8988T (cell line): ENCODE results near the gene CDNF.
"Not testable (repeated sequence)": the region's sequence is repeated elsewhere in the genome, so short reads cannot be mapped to it uniquely, and the experiment has no call there.

Source experiments
- DNase-seq: peaks from one replicate; pipeline ENCODE4 v3.0.0; 2011

CDNF gene

DNA sequence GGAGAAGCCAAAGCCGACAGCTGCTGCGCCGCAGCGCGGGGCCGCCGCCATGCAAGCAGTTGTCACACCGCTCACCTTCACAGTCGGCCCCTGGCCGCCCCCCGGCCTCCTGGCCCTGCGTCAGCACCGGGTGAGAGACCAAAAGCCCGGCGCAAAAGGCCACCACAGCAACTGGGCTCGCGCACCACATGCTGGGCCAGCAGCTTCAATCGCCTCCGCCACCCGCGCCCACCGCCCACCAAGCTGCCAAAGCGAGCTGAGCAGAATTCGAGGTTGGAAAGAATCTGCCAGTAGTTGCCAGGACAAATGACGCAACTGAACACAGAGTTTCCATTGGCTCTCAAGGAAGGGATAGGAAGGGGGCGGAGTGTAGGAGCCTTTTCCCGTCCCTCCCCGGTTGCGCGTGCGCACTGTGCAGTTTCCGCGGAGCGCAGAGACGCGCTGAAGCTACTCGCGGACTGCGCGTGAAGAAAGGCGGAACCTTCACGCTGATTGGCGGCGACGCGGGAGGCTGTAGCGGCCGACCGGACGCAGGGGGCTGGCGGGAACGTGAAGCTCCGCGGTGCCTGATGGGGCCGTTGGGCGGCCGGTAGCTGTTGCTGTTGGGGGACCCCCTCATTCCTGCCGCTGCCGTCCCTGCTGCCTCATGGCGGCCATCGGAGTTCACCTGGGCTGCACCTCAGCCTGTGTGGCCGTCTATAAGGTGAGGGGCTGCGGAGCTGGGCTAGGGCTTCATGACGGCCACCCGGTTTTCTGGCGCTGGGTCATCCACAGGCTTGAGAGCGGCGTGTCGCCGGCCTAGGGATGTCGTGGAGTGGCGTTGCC, at the start of gene CDNF, which contains the start of the genes HSPA14 and MSANTD7:
TSS of gene CDNF (minus strand) at position 281 of the 825 bp plus-strand sequence. CDS start at position 190, 91 bp downstream.
TSS of gene HSPA14 (plus strand) at position 550 of the 825 bp plus-strand sequence. CDS start at position 647, 97 bp downstream.
TSS of gene MSANTD7 (plus strand) at position 550 of the 825 bp plus-strand sequence. CDS start 3,979 bp downstream, outside the sequence.
- peak; percentile 77 for DNase-seq

- DNase-seq = no peak
Observed at GRCh38 chr10:14884082-14884481, 46.2 kb upstream of the CDNF start.

GRCh38 chr10:14880229-14880628, 42.4 kb upstream of the CDNF start:
- DNase-seq = no peak

DNA sequence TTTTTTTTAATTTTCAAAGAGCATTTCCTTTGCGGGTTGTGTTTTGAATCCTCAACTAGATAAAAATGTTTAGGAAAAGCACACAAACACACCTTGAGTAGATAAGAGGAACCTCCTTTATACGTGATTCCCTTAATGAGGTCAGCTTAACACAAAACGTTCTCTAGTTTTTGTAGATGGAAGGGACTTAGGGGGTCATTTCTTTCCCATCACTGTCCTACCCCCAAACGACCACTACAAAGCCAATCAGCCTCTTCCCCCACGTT, 42.0 kb upstream of the CDNF start:
- DNase-seq = no peak

DNA sequence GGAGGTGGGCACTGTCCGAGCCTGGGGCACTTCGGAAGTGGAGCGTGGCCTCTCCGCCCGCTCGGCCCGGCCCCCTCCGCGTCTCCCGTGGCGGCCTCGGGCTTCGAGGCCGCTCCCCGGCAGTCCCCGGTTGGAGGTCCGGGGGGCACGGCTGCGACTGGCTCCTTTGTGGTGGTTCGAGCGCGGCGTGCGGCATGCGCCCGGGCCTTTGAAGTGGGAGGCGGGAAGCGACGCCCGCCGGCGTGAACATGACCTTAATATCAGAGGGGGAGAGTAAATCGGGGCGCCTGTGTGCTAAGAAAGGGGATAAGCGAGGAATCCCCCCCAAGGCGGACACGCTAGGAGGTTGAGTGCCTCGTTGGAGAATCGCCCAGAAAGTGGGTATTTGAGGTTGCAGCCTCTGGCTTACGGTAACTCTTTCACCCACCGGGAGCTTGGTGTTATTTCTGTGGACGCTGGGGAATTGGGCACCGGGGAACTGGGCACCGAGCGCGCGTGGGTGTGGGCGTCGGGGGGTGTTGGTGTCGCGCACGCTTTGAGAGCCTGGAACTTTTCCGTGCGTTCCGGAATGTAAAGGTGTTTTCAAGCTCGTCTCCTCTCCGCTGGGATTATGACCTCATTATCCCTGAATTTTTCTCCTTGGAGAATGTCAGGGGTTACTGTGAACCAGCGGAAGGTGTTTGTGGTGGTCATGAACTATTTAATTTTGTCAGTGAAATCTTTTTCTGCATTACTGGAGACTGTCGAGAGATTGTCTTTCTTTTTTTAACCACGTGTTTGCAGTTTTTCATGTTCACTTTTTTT, 41.5 kb upstream of the CDNF start:
- peak; percentile 41 for DNase-seq

DNA sequence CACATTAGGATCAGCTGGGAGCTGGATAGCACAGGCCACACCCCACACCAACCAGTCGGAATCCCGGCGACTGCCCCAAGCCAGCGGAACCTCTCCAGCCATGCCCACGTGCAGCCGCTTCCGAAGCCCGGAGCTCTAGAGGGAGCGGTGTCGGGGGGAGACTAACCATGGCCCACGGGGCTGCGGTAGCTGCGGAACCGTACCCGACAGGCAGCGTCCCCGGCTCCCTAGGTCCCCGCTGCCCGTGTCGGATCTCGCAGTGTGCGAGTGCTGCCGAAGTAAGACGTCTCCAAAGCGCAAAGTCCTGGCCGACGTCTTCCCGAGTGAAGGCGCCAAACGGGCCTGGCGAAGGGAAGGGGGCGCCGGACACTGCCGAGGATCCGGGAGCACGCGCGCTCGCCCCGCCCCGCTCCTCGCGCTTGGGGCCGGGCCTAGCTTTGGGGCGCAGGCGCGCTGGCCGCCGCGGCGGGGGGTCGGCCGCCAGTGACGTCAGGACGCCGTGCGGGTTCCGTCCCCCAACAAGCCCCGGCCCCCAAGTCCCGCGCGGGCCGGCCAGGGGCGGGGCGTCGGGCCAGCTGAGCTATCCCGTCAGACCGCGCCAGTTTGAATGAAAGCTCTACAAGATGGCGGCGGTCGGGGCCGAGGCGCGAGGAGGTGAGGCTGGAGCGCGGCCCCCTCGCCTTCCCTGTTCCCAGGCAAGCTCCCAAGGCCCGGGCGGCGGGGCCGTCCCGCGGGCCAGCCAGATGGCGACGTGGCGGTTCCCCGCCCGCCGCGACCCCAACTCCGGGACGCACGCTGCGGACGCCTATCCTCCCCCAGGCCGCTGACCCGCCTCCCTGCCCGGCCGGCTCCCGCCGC, 40.7 kb upstream of the CDNF start, which contains the start of gene SUV39H2:
TSS of gene SUV39H2 (plus strand) at position 601 of the 858 bp plus-strand sequence. CDS start at position 624, 23 bp downstream.
- peak; percentile 97 for DNase-seq

- no peak for DNase-seq
Observed at GRCh38 chr10:14876764-14877163, 38.9 kb upstream of the CDNF start.

GRCh38 chr10:14875941-14876340, 38.1 kb upstream of the CDNF start:
- DNase-seq = no peak

DNA sequence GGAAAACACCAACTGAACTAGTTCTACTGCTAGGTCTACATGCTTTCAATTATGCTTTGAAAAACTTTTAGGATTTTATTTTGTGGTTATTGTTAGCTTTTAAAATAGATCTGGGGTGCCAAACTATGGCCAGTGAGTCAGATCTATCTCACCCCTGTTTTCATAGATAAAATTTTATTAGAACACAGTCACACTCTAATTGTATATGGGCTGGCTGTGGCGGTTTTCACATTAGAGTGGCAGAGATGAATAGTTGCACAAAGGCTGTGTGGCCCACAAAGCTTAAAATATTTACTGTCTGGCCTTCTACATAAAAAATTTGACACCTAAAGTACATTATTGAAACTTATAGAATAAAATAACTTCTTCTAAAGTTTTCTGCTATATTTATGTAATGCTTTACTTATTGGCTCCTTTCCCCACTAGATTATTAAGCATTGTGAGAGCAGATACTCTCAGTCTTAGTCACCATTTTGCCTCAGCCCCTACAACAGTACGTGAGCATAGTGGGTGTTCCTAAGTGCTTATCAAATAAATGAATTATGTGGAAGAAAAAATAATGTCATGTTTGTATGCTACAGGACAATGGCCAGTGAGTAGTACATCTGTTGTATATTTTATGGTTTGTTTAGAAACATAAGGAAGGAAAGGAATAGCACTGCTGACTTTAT, 35.4 kb upstream of the CDNF start:
- no peak for DNase-seq

DNA sequence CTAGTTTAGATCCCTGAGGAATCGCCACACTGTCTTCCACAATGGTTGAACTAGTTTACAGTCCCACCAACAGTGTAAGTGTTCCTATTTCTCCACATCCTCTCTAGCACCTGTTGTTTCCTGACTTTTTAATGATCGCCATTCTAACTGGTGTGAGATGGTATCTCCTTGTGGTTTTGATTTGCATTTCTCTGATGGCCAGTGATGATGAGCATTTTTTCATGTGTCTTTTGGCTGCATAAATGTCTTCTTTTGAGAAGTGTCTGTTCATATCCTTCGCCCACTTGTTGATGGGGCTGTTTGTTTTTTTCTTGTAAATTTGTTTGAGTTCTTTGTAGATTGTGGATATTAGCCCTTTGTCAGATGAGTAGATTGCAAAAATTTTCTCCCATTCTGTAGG, 27.0 kb upstream of the CDNF start:
- DNase-seq = not testable (repeated sequence)

DNA sequence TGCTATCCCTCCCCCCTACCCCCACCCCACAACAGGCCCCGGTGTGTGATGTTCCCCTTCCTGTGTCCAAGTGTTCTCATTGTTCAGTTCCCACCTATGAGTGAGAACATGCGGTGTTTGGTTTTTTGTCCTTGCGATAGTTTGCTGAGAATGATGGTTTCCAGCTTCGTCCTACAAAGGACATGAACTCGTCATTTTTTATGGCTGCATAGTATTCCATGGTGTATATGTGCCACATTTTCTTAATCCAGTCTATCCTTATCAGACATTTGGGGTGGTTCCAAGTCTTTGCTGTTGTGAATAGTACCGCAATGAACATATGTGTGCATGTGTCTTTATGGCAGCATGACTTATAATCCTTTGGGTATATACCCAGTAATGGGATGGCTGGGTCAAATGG, 26.6 kb upstream of the CDNF start:
- not testable (repeated sequence) for DNase-seq

GRCh38 chr10:14860791-14861190, 23.0 kb upstream of the CDNF start:
- no peak for DNase-seq

GRCh38 chr10:14859775-14860174, 21.9 kb upstream of the CDNF start:
- DNase-seq = no peak

DNA sequence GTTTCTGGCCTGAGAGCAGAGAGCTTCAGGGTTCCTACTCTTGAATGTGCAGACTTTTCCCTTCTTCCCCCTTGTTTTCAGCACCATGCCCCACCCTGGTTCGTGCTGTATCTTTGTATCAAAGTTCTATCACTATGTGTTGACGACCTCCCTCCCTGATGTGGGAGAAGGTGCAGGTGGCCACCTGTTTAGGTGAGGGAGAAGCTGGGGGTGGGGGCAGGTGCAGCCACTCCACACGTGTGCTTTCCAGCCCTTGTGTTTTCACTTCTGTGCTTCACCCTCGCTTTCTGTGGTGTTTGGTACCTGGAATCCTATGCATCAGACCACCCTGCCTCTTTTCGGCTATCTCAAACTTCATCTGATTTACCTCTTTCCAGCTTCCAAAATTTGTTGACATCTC, 21.2 kb upstream of the CDNF start:
- DNase-seq = no peak

GRCh38 chr10:14858338-14858960, 20.6 kb upstream of the CDNF start:
- no peak for DNase-seq

DNA sequence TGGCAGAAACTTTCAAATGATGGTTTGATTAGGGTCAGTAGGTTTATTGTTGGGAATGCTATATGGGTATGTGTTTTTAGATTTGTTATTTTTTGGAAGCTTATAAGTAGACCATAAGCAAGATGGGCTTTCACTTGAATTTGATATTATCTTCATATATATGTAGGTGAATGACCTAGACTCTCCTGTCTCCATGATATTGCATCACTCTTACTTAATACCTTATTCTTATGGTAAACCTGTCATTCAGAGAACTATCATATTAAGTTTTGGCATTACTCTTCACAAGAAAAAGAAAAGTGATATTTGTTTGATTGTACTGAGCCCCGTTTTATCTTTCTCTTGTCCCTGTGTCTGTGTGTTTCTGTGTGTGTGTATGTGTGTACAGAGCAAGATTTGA, 17.6 kb upstream of the CDNF start:
- no peak for DNase-seq

GRCh38 chr10:14852236-14852635, 14.4 kb upstream of the CDNF start:
- no peak for DNase-seq

GRCh38 chr10:14844948-14845347, 7.1 kb upstream of the CDNF start:
- DNase-seq = no peak

- no peak for DNase-seq
Observed at GRCh38 chr10:14843327-14843988, 5.6 kb upstream of the CDNF start.

DNA sequence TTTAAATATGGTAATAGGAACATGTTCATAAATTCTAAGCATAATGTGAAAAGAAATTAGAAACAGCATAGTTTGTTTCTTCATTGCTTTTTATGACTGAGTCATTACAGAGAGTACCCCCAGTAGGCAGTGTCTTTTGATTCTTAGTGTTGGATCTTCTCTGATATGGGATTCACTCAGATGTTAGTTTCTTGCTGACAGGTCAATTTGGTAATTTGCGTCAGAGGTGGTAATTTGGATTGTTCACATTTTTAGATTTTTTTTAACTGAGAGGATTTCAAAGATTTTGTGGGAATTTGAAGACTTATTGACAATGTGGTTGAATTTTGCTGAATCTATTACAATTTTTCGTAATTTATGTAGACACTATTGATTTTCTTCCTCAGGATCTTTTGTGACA, 2.3 kb upstream of the CDNF start:
- DNase-seq = no peak

- DNase-seq = no peak
Observed at GRCh38 chr10:14839305-14839695, 1.5 kb upstream of the CDNF start.
